ENCODE measurements around the gene MARCHF10.

DNA sequence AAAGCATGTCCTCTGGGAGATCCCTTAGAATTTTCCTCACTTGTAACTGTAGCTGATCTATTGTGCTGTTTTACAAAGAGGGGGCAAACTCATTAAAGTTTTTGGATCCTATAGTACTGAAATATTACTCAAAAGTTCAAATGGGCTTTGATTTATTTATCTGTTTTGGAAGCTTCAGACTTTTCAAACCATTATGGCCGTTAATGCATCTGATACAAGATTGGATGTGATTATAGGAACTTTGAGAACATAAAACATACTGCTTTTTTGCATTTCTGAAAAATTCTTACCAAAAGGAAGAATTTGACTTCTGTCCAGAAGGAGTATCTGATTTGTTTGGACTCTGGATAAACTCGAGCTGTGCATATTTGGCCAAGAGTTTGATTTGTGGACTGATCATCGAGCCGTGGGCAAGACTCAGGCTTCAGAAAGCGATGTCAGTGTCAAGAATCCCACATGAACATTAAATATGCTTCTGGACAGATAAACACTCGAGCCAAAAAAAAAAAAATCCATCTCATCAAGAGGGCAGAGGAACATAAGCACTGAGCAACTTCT lies 8.2 kb upstream of the MARCHF10 start:
- no peak for TF ChIP-seq POLR2A (IDR thresholded peaks at IDR 0.05; ENCODE audit: low read depth, low read length)
- no peak for TF ChIP-seq POLR2AphosphoS5 (IDR thresholded peaks at IDR 0.05; ENCODE audit: low read depth, low read length)
- TF ChIP-seq TAF1 (IDR thresholded peaks at IDR 0.05; ENCODE audit: low read depth, low read length): no peak
- no peak for TF ChIP-seq SPI1 (IDR thresholded peaks at IDR 0.05; ENCODE audit: low read depth, low read length)

Data from GM12891 (cell line).